Mammary epithelial cell (primary cell): ENCODE data around the gene NCKAP5.

Experiments used
- CTCF ChIP-seq, 2 donors: IDR thresholded peaks in 1 of 2; conservative IDR thresholded peaks in 1 of 2; 2 replicates each; pipeline ENCODE4 v1.5.1; 2011 to 2012; ENCODE audit warnings: inconsistent platforms in 2 of 2, low read length in 2 of 2, mild to moderate bottlenecking in 2 of 2, control low read depth in 1 of 2, low read depth in 1 of 2; ENCODE audit not compliant: insufficient read depth in 1 of 2; ENCODE audit errors: extremely low read depth in 1 of 2
- EZH2 ChIP-seq: IDR thresholded peaks from 2 replicates; pipeline ENCODE4 v1.6.1; 2012; ENCODE audit warnings: low read length, inconsistent platforms, borderline replicate concordance

- TF ChIP-seq CTCF (conservative IDR thresholded peaks at IDR 0.05 in 1 of 2, IDR thresholded peaks at IDR 0.05 in 1 of 2; ENCODE audit: extremely low read depth in 1 of 2, insufficient read depth in 1 of 2, low read depth in 1 of 2, low read length in 2 of 2) (no peak), EZH2 (no peak)
These were observed 337.0 kb downstream of the NCKAP5 start for GRCh38 chr2:133231264-133231663.
